Activated CD4-positive, CD25-positive, alpha-beta regulatory T cell treated with anti-CD3 and anti-CD28 coated beads, Interleukin-2, amount 50 U/mL, for 72 hours (primary cell): ENCODE data around the gene MUCL3.
"Not testable (repeated sequence)": the region's sequence is repeated elsewhere in the genome, so short reads cannot be mapped to it uniquely, and the experiment has no call there.

Experiments used
- DNase-seq: peaks from one replicate; pipeline ENCODE4 v3.0.0; 2021

Gene MUCL3

DNA sequence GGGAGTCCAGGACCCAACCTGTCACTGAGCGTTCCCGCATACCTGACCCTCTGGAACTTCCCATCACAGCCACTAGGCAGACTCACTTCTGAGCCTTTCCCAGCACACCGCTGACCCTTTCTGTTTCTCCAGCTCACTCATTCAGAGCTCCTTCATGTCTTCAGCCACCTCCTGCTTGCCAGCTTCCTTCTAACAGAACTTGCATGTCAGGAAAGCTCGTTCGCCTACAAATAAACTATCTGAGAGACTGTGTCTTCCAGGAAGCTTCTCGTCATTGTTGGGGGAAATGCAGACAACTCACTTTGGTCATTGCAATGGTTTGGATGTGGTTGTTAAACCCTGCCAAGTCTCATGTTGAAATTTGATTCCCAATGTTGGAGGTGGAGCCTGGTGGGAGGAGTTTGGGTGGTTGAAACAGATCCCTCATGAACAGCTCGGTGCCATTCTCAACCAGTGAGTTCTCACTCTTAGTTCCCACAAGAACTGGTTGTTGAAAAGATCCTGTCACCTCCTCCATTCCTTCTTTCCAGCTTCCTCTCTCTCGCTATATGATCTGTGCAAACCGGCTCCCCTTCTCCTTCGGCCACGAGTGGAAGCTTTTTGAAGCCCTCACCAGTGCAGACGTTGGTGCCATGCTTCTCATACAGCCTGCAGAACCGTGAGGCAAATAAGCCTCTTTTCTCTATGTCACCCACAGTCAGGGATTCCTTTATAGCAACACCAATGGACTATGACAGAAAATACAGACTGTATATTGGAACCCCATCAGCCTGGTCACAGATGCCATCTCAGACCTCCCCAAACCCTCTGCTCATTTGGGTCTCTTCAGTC lies 41.4 kb downstream of the MUCL3 start:
- DNase-seq: no peak

DNA sequence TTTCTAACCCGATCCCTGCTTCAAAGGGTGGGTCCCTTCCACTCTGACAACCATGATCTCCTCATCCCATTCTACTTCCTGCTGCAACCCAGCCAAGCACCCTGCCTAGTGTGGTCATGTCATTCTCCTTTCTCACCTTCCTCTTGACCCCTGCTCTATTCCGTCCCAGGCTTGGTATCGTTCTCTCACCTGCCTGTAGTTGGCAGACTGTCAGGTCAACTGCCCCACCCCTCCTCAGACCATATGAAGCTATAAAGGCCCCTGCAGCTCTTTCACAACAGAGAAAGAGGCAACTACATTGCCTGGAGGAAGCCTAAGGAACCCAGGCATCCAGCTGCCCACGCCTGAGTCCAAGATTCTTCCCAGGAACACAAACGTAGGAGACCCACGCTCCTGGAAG lies 42.7 kb downstream of the MUCL3 start, which contains the start of gene MUC21:
Gene MUC21, plus strand, starts transcription at position 280 of the 400 bp plus-strand sequence. CDS start 241 bp downstream, outside the sequence.
- DNase-seq: no peak

DNA sequence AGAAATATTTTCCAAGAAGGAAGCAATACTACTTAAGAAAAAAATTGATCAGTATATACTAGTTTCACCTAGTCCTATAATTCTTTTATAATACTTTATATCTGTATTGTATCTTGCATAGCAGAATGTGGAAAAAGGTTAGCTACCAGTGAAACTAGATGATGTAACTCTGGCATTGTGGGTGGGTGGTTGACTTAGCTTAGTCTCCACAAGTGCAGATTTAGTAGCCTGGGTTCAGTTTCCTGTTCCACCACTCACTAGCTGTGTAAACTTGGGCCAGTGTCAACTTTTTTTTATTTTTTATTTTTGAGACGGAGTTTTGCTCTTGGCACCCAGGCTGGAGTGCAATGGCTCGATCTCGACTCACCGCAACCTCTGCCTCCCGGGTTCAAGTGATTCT lies 44.7 kb downstream of the MUCL3 start:
- no peak for DNase-seq

DNA sequence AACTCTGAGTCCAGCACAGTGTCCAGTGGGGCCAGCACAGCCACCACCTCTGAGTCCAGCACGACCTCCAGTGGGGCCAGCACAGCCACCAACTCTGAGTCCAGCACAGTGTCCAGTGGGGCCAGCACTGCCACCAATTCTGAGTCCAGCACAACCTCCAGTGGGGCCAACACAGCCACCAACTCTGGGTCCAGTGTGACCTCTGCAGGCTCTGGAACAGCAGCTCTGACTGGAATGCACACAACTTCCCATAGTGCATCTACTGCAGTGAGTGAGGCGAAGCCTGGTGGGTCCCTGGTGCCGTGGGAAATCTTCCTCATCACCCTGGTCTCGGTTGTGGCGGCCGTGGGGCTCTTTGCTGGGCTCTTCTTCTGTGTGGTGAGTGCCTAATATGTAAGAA lies 46.5 kb downstream of the MUCL3 start:
- DNase-seq: no peak

DNA sequence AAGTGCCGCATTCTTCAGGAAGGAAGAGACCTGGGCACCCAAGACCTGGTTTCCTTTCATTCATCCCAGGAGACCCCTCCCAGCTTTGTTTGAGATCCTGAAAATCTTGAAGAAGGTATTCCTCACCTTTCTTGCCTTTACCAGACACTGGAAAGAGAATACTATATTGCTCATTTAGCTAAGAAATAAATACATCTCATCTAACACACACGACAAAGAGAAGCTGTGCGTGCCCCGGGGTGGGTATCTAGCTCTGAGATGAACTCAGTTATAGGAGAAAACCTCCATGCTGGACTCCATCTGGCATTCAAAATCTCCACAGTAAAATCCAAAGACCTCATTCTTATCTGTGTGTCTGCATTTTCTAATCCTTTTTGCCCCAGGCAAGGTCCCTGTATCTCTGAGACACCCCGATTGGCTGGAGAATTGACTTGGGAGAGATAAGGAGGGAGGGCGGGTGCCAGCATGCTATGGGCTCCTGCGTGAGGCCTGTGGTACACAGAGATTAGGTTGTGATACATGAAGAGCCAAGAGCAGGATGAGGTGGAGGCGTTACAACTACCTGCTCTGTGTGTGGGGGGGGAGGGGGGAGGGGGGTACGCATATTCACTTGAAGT lies 47.5 kb downstream of the MUCL3 start:
- DNase-seq: no peak

DNA sequence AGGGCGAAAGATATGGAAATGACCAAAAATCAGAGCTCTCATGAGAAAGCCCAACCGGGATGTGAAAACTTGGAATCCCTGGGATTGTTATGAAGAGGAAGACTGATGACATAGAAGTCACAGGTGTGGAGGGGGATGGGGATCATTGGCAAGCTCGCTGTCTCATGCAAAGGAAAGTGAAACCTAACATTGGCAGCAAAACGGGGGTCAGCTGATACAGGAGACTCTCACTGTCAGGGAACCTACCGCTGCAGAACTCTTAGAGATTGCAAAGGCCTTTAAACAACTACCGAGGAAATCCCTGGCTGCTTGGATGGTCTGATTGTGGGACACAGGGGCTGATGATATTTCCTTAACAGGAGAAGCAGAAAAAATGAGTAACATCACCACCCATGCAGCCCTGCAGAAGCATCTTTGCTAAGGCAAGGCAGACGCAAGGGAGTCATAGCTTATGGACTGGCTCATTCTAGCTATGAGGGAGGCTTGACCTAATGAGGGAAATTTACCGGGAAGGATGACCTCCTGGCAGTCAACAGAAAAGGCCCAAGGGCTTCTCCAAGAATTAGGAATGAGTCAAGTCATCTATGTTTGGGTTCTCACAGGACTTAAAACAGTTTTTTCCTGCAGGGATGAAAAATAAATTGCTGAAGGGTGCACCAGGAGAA lies 49.8 kb downstream of the MUCL3 start:
- DNase-seq: no peak

DNA sequence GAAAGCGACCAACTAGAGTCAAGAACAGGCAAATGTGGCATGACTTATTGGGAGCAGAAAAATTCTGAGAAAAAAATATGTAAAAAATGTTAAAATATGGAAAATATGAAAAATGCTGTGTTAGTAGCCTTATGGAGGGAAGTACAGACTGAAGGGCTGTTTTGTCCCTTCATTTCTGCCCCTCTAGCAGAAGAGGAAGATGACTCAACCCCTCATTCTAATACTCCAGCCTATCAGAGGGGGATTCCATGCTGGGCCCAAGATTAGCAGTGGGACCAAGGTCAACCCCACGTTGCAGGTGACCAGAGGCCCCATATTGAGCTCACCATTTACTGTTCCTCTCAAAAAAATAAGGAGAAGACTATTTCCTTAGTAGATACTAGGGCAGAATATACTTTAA lies 51.1 kb downstream of the MUCL3 start:
- no peak for DNase-seq

DNA sequence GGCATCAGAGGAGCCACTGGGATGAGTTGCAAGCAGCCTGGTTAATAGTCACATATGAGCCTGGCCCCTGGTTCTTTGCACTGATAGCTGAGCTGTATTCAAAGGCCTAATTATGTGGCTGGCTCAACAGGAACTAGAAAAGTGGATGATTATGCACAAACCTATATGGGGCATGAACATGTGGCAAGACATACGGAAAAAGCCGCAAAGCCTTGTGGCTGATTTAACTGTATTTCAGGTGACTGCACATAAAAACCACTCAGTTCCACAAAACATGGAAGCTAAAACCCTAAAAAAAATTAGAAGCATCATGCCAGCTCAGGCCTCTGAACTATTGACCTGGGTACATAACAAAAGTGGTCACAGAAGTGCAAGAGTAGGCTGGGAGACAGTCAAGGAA lies 56.5 kb downstream of the MUCL3 start:
- DNase-seq: no peak

DNA sequence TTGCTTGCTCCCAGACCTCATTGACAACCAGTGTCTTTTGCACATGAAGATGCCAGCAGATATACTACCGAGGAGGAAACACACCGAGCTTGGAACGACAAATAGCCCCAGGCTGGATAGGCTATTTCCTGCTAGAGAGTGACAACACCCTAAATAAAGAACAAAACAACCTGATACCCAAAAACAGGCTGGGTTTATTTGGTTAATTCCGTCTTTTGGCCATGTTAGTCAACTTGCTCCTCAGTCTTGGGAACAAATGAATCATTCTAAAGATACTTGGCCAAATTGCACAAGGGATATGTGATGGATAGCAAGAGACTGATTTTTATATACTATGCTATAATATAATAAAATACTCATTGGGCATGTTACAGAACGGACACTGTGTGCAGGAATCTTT lies 58.0 kb downstream of the MUCL3 start:
- DNase-seq: no peak

DNA sequence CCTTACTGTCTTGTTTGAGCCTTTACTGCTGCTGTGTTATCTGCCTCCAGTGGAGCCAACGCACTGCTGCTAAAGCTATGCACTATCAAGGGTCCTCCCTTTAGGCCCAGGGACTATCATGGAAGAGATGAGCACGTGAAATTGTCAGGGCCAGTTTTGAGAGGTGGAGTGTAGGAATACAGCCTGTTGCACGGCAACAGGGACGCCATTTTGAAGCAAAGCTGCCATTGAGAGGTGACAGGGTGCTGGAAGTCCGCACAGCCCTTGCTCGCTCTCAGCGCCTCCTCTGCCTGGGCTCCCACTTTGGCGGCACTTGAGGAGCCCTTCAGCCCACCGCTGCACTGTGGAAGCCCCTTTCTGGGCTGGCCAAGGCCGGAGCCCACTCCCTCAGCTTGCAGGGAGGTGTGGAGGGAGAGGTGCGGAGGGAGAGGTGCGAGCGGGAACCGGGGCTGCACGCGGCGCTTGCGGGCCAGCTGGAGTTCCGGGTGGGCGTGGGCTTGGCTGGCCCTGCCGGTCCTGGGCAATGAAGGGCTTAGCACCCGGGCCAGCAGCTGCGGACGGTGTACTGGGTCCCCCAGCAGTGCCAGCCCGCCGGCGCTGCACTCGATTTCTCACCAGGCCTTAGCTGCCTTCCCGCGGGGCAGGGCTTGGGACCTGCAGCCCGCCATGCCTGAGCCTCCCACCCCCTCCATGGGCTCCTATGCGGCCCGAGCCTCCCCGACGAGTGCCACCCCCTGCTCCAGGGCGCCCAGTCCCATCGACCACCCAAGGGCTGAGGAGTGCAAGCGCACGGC lies 59.5 kb downstream of the MUCL3 start:
- not testable (repeated sequence) for DNase-seq

DNA sequence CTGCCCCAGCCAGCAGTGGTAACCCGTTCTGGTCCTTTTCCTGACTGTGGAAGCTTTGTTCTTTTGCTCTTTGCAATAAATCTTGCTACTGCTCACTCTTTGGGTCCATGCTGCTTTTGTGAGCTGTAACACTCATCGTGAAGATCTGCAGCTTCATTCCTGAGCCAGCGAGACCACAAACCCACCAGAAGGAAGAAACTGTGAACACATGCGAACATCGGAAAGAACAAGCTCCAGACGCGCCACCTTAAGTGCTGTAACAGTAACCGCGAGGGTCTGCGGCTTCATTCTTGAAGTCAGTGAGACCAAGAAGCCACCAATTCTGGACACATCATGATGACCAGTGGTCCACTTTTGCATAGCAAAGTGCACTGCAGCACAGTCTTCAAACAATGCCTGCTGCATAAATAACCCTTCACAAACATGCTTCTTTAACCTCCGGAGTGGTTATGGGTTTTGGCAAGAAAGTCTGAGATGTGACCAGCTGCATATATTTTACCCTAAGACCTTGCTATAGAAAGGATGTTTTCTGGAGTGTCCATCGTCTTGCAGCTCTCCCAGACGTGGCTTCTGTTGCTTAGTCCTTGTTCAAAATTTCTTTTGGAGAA lies 60.6 kb downstream of the MUCL3 start:
- no peak for DNase-seq

DNA sequence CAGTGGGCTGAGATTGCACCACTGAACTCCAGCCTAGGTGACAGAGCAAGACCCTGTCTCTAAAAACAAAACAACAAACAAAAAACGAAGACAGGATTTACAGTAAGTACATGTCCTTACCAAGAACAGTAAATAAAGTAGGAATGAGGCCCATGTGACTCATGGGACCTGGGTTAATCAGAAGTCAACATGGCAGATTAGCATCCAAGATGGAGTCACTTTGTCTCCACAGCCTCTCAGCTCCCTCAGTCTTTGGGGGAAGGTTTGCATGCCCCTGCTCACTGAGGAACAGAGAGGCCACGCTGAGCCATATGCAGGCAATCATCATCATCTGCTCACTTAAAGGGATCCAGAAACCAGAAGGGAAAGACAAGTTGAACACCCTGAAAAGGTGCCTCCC lies 61.7 kb downstream of the MUCL3 start:
- DNase-seq: no peak
